ENCODE results near the gene TLE2.

The TLE2 gene

DNA sequence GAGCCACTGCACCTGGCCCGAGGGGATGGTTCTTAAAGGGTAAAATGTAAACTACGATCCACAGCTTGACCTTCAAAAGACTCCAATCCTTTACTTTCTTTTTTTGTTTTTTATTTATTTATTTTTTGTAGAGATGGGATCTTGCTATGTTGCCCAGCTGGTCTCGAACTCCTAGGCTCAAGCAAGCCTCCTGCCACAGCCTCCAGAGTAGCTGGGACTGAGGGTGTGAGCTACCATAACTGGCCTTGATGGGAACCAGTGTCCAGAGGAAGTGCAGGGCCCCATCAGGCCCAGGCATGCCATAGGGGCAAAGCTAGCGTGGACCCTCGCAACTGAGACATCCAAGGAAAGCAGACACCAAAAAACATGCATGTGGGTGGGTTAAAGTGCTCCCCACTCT lies 66.0 kb downstream of the TLE2 start:
- Histone ChIP-seq H3K36me3 (replicated peaks; ENCODE audit: low read depth, low read length) (no peaks in the 10 kb centered on the region), H3K27me3 (ENCODE audit: low read depth, low read length) (no peaks in the 10 kb centered on the region), H3K4me1 (ENCODE audit: low read length) (no peaks in the 10 kb centered on the region), H3K4me3 (ENCODE audit: low read length) (no peak overlapping the region), H3K79me2 (ENCODE audit: low read length) (no peaks in the 10 kb centered on the region), H3K9me3 (ENCODE audit: insufficient read depth, low read length) (no peaks in the 10 kb centered on the region), H3K27ac (ENCODE audit: low read length) (no peak overlapping the region), H2AFZ (ENCODE audit: low read depth, low read length) (no peak overlapping the region), H3K9ac (ENCODE audit: low read length) (no peak overlapping the region), H3K4me2 (ENCODE audit: low read length) (no peak overlapping the region), H4K20me1 (ENCODE audit: insufficient read depth, low read length) (no peaks in the 10 kb centered on the region)
- TF ChIP-seq, protein P1, sequence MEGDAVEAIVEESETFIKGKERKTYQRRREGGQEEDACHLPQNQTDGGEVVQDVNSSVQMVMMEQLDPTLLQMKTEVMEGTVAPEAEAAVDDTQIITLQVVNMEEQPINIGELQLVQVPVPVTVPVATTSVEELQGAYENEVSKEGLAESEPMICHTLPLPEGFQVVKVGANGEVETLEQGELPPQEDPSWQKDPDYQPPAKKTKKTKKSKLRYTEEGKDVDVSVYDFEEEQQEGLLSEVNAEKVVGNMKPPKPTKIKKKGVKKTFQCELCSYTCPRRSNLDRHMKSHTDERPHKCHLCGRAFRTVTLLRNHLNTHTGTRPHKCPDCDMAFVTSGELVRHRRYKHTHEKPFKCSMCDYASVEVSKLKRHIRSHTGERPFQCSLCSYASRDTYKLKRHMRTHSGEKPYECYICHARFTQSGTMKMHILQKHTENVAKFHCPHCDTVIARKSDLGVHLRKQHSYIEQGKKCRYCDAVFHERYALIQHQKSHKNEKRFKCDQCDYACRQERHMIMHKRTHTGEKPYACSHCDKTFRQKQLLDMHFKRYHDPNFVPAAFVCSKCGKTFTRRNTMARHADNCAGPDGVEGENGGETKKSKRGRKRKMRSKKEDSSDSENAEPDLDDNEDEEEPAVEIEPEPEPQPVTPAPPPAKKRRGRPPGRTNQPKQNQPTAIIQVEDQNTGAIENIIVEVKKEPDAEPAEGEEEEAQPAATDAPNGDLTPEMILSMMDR (IDR thresholded peaks at IDR 0.05; ENCODE audit: low read depth, low read length), result no peak
- TF ChIP-seq EZH2phosphoT487 (IDR thresholded peaks at IDR 0.05; ENCODE audit: low read depth), result no peak

- H3K27ac ChIP-seq (ENCODE audit: low read length), result no peak overlapping the region
- no peak overlapping the region for H2AFZ ChIP-seq (ENCODE audit: low read depth, low read length)
- H3K4me1 ChIP-seq (ENCODE audit: low read length), result no peaks in the 10 kb centered on the region
- H3K9ac ChIP-seq (ENCODE audit: low read length), result no peak overlapping the region
- H3K79me2 ChIP-seq (ENCODE audit: low read length), result no peaks in the 10 kb centered on the region
- no peak overlapping the region for H3K4me3 ChIP-seq (ENCODE audit: low read length)
- H3K9me3 ChIP-seq (ENCODE audit: insufficient read depth, low read length), result no peaks in the 10 kb centered on the region
- no peaks in the 10 kb centered on the region for H4K20me1 ChIP-seq (ENCODE audit: insufficient read depth, low read length)
- TF ChIP-seq, protein P1 (IDR thresholded peaks at IDR 0.05; ENCODE audit: low read depth, low read length), result peak; percentile 97
- no peak for TF ChIP-seq EZH2phosphoT487 (IDR thresholded peaks at IDR 0.05; ENCODE audit: low read depth)
- 0 out of 2 replicates have a peak overlapping the region, but pooled peaks have one; percentile 1 for H3K4me2 ChIP-seq (ENCODE audit: low read length)
- H3K27me3 ChIP-seq (ENCODE audit: low read depth, low read length), result no peaks in the 10 kb centered on the region
- H3K36me3 ChIP-seq (replicated peaks; ENCODE audit: low read depth, low read length), result no peaks in the 10 kb centered on the region
These were observed 66.9 kb downstream of the TLE2 start for GRCh38 chr19:2962018-2962670.

DNA sequence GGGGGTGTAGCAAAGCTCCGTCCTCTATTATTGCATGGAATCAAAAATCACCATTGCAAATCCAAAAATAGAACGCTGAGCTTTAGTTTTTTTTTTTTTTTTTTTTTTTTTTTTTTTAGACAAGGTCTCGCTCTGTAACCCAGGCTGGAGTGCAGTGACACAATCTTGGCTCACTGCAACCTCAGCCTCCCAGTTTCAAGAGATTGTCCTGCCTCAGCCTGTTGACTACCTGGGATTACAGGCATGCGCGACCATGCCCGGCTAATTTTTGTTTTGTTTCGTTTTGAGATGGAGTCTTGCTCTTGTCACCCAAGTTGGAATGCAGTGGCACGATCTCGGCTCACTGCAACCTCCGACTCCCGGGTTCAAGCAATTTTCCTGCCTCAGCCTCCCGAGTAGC lies 69.0 kb downstream of the TLE2 start:
- Histone ChIP-seq H3K9ac (ENCODE audit: low read length) (no peak overlapping the region), H3K4me3 (ENCODE audit: low read length) (no peak overlapping the region), H3K36me3 (replicated peaks; ENCODE audit: low read depth, low read length) (no peaks in the 10 kb centered on the region), H4K20me1 (ENCODE audit: insufficient read depth, low read length) (no peaks in the 10 kb centered on the region), H3K27ac (ENCODE audit: low read length) (no peak overlapping the region), H3K79me2 (ENCODE audit: low read length) (no peaks in the 10 kb centered on the region), H3K4me1 (ENCODE audit: low read length) (no peaks in the 10 kb centered on the region), H2AFZ (ENCODE audit: low read depth, low read length) (no peak overlapping the region), H3K4me2 (ENCODE audit: low read length) (no peak overlapping the region), H3K9me3 (ENCODE audit: insufficient read depth, low read length) (no peaks in the 10 kb centered on the region), H3K27me3 (ENCODE audit: low read depth, low read length) (no peaks in the 10 kb centered on the region)
- TF ChIP-seq, protein P1 (IDR thresholded peaks at IDR 0.05; ENCODE audit: low read depth, low read length), result no peak
- TF ChIP-seq EZH2phosphoT487 (IDR thresholded peaks at IDR 0.05; ENCODE audit: low read depth), result no peak

DNA sequence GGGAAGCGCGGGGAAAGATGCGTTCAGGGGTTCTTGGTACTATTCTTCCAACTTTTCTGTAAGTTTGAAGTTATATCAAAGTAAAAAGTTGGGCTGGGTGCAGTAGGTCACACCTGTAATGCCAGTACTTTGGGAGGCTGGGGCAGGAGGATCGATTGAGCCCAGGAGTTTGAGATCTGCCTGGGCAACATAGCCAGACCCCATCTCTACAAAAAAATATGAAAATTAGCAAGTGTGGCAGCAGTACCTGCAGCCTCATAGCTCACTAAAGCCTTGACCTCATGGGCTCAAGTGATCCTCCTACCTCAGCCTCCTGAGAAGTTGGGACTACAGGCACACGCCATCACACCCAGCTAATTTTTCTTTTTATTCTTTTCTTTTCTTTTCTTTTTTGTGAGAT lies 71.9 kb downstream of the TLE2 start:
- no peak overlapping the region for H2AFZ ChIP-seq (ENCODE audit: low read depth, low read length)
- no peaks in the 10 kb centered on the region for H3K79me2 ChIP-seq (ENCODE audit: low read length)
- no peaks in the 10 kb centered on the region for H3K36me3 ChIP-seq (replicated peaks; ENCODE audit: low read depth, low read length)
- H3K9ac ChIP-seq (ENCODE audit: low read length), result no peak overlapping the region
- no peaks in the 10 kb centered on the region for H4K20me1 ChIP-seq (ENCODE audit: insufficient read depth, low read length)
- no peaks in the 10 kb centered on the region for H3K9me3 ChIP-seq (ENCODE audit: insufficient read depth, low read length)
- no peak overlapping the region for H3K27ac ChIP-seq (ENCODE audit: low read length)
- TF ChIP-seq, protein P1 (IDR thresholded peaks at IDR 0.05; ENCODE audit: low read depth, low read length), result no peak
- TF ChIP-seq EZH2phosphoT487 (IDR thresholded peaks at IDR 0.05; ENCODE audit: low read depth), result no peak
- no peak overlapping the region for H3K4me3 ChIP-seq (ENCODE audit: low read length)
- H3K4me2 ChIP-seq (ENCODE audit: low read length), result no peak overlapping the region
- H3K4me1 ChIP-seq (ENCODE audit: low read length), result no peaks in the 10 kb centered on the region
- H3K27me3 ChIP-seq (ENCODE audit: low read depth, low read length), result no peaks in the 10 kb centered on the region

Data from OCI-LY3 (cell line).